ENCODE measurements around the gene PLK3.
"Not testable (repeated sequence)": the region's sequence is repeated elsewhere in the genome, so short reads cannot be mapped to it uniquely, and the experiment has no call there.

The PLK3 gene

DNA sequence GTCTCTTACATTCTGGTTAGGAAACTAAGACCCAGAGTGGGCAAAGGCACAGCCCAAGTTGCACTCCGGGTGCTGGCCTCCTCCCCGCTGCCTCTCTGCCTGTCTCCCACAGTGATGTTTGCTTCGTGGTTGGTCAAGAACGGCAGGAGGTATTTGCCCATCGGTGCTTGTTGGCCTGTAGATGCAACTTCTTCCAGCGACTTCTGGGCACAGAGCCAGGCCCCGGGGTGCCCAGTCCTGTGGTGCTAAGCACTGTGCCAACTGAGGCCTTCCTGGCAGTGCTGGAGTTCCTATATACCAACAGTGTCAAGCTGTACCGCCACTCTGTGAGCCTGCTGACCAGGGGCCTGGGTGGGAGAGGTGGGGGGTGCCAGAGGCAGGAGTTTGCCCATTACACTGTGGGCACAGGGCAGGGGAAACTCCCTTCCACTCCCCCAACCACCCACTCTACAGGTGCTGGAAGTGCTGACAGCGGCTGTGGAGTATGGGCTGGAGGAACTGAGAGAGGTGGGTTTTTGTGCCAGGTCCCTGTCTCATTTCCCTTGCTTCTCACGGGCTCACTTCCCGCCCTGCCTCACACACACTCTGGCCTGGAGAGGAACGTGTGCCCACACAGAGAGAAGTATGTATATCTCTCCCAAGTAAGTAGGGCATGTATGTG lies 10.1 kb downstream of the PLK3 start:
- peak; percentile 58 to 67 for DNase-seq

DNA sequence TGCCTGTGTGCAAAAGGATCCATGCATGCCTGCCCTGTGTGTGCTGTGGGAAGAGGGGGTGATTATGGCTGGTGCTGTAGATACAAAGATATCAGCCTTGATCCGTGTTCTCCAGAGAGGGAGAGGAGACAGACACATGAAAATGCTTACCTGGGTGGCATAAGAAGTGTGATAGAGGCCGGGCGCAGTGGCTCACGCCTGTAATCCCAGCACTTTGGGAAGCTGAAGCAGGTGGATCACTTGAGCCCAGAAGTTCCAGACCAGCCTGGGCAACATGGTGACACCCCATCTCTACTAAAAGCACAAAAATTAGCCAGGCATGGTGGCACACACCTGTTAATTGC lies 10.6 kb downstream of the PLK3 start:
- not testable (repeated sequence) for DNase-seq

DNA sequence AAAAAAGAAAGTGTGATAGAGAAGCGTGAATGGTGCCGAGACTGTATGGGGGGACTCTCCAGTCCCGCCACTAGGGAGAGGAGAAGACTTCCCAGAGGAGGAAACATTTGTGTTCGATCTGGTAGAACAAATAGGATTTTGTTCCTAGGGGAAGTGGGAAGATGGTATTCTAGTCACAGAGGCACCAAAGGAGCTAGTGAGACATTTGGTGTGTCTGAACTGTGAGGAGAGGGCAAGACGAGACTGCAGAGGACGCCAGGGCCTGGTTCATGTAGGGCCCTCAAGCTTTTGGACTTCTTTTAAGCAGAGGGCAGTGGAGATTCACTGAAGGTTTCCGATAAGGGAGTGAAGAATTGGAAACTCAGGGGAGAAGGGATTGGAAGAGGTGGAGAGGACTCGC lies 11.1 kb downstream of the PLK3 start:
- no peak for DNase-seq

DNA sequence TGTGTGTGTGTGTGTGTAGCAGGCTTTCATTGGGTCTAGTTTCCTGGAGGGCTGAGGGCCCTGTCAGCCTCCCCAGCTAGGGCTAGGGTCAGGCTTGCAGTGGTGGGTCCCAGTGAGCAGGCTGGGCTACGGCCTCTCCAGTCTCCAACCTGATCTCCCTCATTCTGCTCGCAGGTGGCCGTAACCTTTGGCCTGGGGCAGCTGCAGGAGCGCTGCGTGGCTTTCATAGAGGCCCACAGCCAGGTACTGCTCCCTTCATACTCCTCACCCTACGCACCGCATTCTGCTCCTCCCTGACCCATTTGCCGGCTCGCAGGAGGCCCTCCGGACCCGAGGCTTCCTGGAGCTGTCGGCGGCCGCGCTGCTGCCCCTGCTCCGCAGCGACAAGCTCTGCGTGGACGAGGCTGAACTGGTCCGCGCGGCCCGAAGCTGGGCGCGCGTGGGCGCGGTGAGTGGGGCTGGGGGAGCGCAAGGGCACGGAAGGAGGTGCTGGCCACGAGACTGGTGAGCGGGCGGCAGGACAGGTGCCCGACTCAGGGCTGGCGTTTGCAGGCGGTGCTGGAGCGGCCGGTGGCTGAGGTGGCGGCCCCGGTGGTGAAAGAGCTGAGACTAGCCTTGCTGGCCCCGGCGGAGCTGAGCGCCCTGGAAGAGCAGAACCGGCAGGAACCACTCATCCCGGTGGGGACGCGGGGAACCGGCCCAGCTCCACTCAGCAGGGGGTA lies 12.8 kb downstream of the PLK3 start:
- peak in 1 of 2 experiments; percentile 9 for DNase-seq

DNA sequence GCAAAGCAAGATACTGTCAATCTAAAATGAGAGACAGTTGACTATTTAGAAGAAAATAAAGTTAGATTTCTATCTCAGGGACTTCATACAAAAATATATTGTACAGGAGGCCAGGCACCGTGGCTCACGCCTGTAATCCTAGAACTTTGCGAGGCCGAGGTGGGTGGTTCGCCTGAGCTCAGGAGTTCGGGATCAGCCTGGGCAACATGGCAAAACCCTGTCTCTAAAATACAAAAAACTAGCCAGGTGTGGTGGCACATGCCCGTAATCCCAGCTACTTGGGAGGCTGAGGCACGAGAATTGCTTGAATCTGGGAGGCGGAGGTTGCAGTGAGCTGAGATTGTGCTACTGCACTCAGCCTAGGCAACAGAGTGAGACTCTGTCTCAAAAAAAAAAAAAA lies 15.7 kb downstream of the PLK3 start:
- not testable (repeated sequence) for DNase-seq

DNA sequence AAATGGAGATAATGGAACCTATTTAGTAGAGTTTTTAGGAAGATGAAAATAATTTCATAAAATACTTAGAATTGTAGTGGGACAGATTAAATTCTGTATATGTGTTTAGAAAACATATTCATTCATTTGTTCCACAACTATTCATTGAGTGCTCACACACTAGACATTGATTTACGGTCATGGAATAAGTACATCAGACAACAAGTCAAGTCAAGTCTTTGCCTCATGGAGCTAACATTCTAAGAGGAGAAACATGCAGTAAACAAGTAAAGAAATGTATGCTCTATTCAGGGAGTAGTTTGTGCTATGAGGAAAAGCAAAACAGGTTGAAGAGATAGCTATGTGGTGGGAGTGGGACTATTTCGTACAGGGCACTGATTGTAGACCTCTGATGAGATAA lies 17.1 kb downstream of the PLK3 start:
- no peak for DNase-seq

DNA sequence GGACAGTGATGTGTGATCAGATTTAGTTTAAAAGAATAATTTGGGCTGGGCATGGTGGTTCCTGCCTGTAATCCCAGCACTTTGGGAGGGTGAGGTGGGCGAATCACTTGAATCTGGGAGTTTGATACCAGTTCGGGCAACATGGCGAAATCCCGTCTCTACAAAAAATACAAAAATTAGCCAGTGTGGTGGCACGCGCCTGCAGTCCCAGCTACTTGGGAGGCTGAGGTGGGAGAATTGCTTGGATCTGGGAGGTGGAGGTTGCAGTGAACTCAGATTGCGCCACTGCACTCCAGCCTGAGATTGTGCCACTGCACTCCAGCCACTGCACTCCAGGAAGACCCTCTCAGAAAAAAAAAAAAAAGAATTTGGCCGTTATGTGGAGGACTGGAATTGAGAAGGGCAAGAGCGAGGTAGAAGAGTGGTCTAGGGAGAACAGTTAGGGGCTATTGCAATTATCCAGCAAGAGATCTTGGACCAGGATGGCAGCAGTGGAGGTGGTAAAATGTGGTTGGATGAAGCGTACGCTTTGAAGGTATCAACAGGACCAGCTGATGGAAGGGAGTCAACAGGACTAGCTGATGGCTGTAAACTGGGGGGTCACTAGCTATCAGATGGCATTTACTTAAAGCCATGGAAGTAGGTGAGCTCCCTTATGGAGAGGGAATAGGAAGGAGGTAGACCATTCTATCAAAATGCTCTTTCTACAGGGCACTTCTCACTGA lies 17.8 kb downstream of the PLK3 start:
- no peak for DNase-seq

DNA sequence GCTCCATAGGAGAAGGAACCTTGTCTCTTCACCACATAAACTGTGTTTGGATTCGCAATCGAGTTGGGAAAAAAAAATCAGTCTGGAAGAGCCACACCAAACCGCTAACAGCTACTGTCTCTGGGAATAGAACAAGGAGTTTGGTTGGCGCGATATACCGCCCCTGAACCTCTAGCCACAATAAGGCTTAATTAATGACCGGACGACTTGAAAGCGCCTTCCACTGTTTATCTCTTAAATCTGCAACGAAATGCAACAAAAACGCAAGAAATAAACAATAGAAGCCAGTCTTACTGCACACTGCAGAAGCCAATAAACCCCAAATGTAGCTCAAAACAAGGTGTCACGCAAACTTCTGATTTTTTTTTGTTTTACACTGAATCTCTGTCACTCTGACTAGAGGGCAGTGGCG lies 19.0 kb downstream of the PLK3 start:
- no peak for DNase-seq

DNA sequence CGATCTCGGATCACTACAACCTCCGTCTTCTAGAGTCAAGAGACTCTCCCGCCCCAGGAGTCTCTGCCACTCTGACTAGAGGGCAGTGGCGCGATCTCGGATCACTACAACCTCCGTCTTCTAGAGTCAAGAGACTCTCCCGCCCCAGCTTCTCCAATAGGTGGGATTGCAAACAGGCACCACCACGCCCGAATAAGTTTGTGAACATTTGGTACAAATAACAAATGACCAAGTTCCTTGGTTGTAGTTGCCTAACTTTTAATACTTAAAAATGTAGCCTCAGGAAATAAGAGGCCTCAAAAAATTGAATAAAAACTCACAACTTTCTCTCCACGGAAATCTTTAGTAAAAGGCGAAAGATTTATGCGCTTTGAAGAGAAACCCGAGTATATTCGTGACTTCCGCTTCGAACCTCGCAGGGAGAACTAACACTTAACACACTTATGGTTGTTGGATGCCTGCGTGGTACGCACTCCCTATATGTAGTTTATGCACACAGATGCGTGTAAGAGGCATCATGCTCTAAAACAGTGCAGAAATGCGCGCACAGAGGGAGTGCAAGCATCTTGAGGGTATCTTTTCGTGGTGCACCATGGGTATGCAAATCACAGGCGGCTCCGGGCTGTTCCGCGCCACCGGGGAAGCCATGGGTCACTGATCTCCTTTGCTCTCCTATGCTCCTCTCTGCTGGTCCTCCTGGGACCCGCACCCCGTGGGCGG lies 19.6 kb downstream of the PLK3 start:
- DNase-seq = peak; percentile 82 to 90

DNA sequence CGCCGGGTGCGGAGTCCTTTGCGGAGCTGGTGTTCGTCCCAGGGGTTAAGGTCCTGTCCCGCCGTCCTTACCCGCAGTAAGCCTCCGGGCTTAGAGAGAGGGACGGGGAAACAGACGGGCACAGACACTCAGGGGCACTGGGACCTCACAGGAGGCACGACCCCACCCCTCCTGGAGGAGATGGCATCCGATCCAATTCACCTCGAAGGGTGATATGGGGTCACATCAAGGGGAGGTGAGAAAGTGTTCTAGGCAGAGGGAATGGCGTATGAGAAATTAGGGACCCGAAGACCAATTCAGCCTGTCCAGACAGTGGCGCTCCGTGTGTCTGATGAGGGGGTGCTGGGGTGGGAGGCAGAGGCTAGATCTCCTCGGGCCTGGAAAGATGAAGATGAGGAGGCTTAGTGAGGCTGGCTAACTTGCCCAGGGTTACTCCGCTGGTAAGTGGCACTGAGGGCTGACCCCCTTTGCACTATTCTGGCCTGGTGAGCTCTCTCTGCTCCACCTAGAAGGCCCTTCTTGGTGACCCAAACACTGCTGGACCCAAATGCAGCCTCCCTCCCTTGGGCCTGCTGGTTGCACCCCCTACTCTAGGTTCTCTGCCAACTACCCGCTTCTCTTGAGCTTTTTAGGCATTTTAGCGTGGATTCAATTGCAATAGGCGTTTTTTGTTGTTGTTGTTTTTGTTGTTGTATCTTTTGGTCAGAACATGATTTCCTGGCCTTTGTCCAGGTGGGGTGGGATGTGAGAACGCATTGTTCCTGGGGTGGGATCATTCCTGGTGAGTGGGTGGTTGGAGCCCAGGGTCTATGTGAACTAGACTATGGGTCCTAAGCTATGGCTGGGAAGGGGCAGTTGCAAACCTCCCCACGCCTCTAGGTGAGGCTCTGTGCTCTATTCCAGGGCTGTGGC lies 20.4 kb downstream of the PLK3 start:
- no peak for DNase-seq

DNA sequence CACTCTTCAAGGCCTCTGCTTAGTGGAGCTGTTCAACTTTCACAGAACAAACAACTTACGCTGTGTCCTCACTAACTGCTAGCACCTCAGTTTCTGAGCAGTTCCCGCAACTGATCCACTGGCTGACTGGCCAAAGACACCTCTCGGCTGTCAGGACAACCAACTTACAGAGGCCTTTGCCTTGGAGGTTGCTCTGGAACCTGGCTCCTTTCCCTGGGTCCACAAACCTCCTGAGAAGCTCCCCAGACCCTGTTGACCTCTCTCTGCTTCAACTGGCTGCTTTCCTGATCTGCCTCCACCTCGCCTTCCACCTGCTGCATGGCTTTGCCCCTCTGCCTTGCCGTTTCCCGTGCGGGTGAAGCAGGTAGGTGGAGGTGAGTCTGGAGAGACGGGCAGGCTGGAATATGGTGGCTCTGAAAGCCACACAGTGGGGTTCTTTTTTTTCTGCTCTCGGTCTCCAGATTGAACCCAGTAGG lies 21.1 kb downstream of the PLK3 start:
- no peak for DNase-seq

DNA sequence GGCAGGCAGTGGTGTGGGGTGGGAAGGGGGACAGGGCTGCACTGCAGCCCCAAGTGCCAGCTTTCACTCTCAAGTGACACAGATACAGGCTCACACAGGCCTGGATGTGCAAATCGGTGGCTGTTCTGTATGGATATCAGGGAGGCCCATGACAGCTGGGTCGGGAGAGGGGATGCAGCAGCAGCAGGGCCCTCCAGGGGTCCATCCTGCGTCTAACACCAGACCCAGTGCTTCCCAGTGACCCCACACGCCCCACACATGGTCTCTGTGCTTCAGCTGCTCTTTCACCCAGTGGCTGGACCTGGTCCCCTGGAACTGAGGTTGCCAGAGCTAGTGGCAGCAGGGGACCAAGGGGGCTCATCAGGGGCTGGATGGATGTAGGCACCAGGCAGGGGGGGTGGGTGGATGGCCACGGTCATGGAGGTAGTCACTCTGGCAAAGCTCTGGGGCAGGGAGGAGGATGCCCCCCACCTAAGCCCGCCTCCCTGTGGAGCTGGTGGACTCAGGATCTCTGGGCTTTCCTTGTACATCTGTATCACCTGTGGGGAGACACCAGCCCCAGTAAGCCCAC lies 22.0 kb downstream of the PLK3 start:
- DNase-seq = no peak

DNA sequence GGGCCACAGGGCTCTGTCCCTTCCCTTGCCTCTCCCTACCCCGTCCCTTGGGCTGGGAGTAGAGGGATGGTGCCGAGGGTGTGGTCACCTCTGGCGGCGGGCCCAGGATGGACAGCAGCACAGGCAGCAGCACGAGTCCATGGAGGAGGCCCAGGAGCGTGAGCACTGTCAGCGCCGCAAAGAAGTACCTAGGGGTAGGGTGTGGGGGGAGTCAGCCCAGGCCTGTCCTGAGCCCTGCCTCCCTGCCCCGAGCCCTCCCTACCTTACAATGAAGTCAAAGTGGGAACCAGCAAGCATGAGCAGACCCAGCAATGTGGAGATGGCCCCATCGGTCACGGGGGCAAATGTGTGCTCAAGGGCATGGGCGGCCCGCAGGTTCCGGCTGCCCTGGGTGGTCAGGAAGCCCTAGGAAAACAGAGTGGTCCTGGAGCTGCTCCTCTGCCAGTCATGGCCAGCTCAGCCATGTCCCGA lies 22.8 kb downstream of the PLK3 start:
- DNase-seq = no peak

DNA sequence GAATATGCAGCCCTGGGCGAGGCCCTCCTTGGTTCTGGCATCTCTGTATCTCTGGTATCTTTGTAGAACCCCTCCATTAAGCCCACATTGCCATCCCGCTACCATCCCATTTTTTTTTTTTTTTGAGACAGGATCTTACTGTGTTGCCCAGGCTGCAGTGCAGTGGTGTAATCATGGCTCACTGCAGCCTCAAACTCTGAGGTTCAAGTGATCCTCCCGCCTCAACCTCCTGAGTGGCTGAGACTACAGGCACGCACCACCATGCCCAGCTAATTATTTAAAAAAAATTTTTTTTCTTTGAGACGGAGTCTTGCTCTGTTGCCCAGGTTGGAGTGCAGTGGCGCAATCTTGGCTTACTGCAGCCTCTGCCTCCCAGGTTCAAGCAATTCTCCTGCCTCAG lies 24.2 kb downstream of the PLK3 start:
- DNase-seq = not testable (repeated sequence)

DNA sequence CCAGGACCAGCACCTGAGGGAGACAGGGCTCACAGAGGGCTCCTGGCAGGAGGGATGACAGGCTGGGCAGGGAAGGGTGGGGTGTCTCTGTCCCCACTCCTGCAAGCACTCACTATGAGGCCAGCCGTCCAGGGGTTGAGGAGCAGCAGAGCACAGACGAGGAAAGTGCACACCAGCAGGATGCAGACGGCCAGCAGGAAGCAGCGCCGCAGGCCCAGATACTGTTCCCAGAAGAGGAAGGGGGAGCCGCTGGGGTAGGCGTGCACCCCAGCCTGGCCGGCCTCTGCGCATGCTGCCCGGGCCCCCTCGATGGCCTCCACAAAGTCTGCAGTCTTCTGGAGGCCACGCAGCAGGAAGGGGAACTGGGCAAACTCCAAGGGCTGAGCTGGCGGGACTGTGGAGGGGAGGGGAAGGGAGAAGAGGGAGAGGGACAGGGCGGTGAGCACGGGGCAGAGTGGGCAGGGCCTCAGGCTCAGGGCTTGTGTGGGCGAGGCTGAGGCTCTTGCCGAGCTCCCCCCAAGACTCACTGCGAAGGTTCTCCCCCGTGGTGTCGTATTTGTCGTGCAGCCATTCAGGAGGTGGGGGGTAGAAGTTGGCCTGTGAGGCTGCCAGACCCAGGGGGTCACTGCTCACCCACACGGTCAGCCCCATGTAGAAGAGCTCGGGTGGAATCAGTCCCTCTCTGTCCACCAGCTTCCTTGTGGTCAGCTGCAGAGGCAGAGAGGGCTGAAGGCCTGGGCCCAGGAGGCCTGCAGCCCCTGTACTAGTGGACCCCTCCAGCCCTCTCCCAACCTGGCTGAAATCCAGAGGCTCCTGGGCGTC lies 26.4 kb downstream of the PLK3 start:
- DNase-seq = no peak

DNA sequence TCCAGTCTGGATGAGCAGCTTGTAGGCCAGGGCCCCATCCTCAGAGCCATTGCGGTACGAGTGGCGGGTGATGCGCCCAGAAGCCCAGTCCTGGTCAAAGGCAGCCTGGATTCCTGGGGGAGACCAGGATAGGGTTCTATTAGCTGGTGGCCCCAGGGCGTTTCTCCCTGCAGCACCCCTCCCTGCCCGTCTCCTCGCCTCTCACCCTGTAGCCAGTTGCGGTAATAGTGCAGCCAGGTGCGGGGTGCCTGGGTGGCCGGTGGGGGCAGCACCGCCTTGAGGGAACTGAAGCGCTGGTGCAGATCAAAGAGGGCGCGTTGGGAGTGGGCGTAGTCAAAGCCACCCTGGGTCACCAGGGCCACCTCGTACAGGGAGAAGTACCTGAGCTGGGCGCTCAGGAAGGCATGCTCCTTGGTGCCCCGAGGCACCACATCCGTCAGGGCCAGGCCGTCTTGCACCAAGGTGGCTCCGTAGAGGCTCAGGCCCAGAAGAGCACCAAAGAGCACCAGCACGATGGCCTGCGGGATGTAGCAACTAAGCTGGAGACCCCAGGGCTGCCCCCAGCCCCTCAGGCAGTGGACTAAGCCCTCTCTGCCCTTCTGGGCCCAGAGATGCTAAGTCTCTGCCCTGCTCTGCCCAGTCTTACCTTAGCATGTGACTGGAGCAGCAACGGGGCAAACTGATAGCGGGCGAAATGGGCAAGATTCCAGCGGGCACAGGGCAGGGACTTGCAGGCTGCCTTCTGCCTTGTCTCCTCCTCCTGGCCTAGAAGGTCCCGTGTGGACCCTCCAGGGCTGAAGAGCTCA lies 27.2 kb downstream of the PLK3 start:
- DNase-seq = no peak

DNA sequence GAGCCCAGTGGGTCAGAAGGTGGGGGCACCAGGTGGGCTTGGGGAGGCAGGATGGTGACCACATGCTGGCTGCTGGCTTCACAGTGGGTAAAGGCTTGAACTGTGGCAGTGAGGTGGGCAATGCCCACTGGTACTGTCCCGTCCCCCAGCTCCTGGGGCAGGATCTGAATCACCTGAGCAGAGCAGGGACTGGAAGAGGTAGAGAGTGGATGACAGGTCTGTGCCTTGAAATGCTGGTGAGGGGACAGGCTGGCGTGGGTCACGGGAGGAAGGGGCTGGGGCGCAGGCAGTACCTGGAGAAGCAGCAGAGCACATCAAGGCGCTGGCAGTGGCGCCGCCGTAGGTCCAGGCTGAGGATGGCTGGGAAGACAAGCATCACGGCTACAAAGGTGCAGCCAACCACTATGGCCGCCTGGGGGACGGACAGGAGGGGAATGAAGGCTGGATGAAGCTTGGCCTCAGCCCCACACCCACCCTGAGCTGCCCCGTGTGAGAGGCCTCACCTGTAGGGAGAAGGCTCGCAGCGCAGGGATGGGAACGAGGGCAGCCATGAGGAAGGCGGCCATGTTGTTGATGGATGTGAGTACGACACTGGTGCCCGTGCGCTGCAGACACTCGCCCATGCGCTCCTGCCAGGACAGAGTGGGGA lies 27.9 kb downstream of the PLK3 start:
- no peak for DNase-seq

DNA sequence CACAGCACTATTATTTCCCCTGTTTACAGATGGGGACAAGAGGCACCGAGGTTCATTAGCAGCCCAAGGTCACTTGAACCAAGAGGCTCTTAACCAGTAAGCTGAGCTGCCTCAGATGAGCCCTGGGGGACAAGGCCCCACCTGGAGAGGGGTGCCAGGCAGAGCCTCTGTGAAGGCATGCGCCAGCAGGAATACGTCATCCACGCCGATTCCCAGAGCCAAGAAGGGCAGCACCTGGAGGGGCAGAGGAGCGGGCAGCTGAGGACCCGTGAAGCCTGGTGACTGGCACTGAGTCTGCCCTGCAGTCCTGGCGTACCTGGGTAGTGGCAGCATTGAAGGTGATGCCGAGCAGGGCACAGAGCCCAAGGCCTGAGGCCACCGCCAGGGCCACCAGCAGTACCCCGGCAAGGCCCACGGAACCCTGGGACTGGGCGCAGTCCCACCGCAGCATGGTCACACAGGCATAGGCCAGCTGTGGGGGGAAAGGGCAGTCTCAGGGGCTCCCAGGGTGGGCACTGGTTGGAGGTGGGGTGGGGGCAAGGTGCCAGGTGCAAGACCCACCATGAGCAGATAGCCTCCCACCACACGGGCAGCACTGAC lies 28.8 kb downstream of the PLK3 start:
- DNase-seq = no peak

Measured in activated CD4-positive, alpha-beta T cell treated with anti-CD3 and anti-CD28 coated beads, Interleukin-2, amount 50 U/mL, for 48 hours (primary cell).